ENCODE measurements around the gene ZBTB18. TPM values are rescaled to one million over a fixed set of nuclear protein-coding genes. Genes with fewer than 3 reads are reported as not detected.

The ZBTB18 gene
- polyA plus RNA-seq (2013), result 13.8 TPM

- whole genome bisulfite sequencing (ENCODE audit: insufficient coverage), result 0% methylated on average over 2 of the region's 4 CpGs
- H3K4me3 ChIP-seq (ENCODE audit: control insufficient read depth in 1 of 7, extremely low read depth in 1 of 7, insufficient read depth in 4 of 7, low read depth in 2 of 7, low read length in 6 of 7), result peak within 1 kb of the TSS in 6 of 7 experiments; percentile 79 to 94 (median 86)
Measured at GRCh38 chr1:244050835-244051444, at the start of gene ZBTB18. ZBTB18 (plus strand) TSS chr1:244051283; CDS start chr1:244051432, 149 bp downstream.

GRCh38 chr1:244002721-244003120 lies 48.4 kb upstream of the ZBTB18 start:
- ChIA-PET POLR2A (no interaction called here), CTCF (no interaction called here)

More at GRCh38 chr1:244050835-244051444, at the start of gene ZBTB18:
- H3K27me3 ChIP-seq (replicated peaks in 2 of 5; ENCODE audit: control insufficient read depth in 4 of 5, insufficient read depth in 5 of 5, low read length in 4 of 5), result no peaks in the 10 kb centered on the region
- H3K36me3 ChIP-seq (ENCODE audit: control insufficient read depth in 4 of 4, insufficient read depth in 4 of 4, low read length in 3 of 4), result peaks cover 0 to 22% (median 18%) of the 10 kb centered on the region in 4 experiments
- H3K9me3 ChIP-seq (ENCODE audit: control extremely low read depth in 1 of 5, control insufficient read depth in 4 of 5, insufficient read depth in 2 of 5, low read depth in 1 of 5, low read length in 4 of 5), result no peaks in the 10 kb centered on the region
- H3K27ac ChIP-seq (ENCODE audit: insufficient read depth in 1 of 2, low read depth in 1 of 2, low read length in 2 of 2, poor library complexity in 1 of 2, severe bottlenecking in 2 of 2), result peak within 1 kb of the TSS; percentile 64 to 71
- peaks cover 33 to 60% (median 40%) of the 10 kb centered on the region in 4 experiments for H3K4me1 ChIP-seq (ENCODE audit: control extremely low read depth in 1 of 4, control insufficient read depth in 4 of 4, insufficient read depth in 4 of 4, low read length in 3 of 4)
- DNase-seq, result peak in 1 of 3 donors; percentile 23
- POLR2A ChIA-PET, result no interaction called here
- CTCF ChIA-PET, result interaction anchor here (1.0 to 2.2 kb wide), 3 partner anchors 15 to 221 kb away, joined by 3 to 8 read pairs (median 6); no protein-coding TSS in a partner anchor

DNA sequence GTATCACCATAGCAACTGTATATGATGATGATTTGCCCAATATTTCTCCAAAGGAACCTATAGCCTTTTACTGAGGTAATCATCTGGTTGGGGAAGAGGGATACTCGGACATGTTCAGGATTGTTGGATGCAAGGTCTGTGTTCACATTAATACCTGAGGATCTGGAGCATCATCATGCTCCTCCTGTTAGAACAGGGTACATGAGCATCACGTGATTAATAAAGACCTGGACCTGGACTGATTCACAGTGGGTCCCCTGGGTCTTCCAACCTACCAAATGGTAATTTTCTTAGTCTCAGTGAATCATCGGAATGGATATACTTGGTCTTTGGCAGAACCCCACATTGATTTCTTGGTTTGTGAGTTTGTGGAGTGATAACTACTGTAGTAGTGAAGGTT lies 45.6 kb upstream of the ZBTB18 start:
- 92% methylated on average over 2 of the region's 3 CpGs for WGBS (ENCODE audit: insufficient coverage)
- no peaks in the 10 kb centered on the region for H3K27me3 ChIP-seq (replicated peaks in 2 of 5; ENCODE audit: control insufficient read depth in 4 of 5, insufficient read depth in 5 of 5, low read length in 4 of 5)
- ChIA-PET CTCF (no interaction called here), POLR2A (no interaction called here)
- no peak for DNase-seq
- H3K4me1 ChIP-seq (ENCODE audit: control extremely low read depth in 1 of 4, control insufficient read depth in 4 of 4, insufficient read depth in 4 of 4, low read length in 3 of 4), result peaks cover 11 to 28% (median 23%) of the 10 kb centered on the region in 4 experiments
- H3K4me3 ChIP-seq (ENCODE audit: control insufficient read depth in 1 of 7, extremely low read depth in 1 of 7, insufficient read depth in 4 of 7, low read depth in 2 of 7, low read length in 6 of 7), result no peak overlapping the region
- H3K36me3 ChIP-seq (ENCODE audit: control insufficient read depth in 4 of 4, insufficient read depth in 4 of 4, low read length in 3 of 4), result no peaks in the 10 kb centered on the region
- H3K27ac ChIP-seq (ENCODE audit: insufficient read depth in 1 of 2, low read depth in 1 of 2, low read length in 2 of 2, poor library complexity in 1 of 2, severe bottlenecking in 2 of 2), result no peak overlapping the region
- H3K9me3 ChIP-seq (ENCODE audit: control extremely low read depth in 1 of 5, control insufficient read depth in 4 of 5, insufficient read depth in 2 of 5, low read depth in 1 of 5, low read length in 4 of 5), result no peaks in the 10 kb centered on the region

More at GRCh38 chr1:244002721-244003120, 48.4 kb upstream of the ZBTB18 start:
- WGBS (ENCODE audit: insufficient coverage), result 0% methylated on average over 1 of the region's 3 CpGs
- H3K27me3 ChIP-seq (replicated peaks in 2 of 5; ENCODE audit: control insufficient read depth in 4 of 5, insufficient read depth in 5 of 5, low read length in 4 of 5), result no peaks in the 10 kb centered on the region
- H3K4me1 ChIP-seq (ENCODE audit: control extremely low read depth in 1 of 4, control insufficient read depth in 4 of 4, insufficient read depth in 4 of 4, low read length in 3 of 4), result peaks cover 11 to 25% (median 22%) of the 10 kb centered on the region in 4 experiments
- H3K9me3 ChIP-seq (ENCODE audit: control extremely low read depth in 1 of 5, control insufficient read depth in 4 of 5, insufficient read depth in 2 of 5, low read depth in 1 of 5, low read length in 4 of 5), result no peaks in the 10 kb centered on the region
- DNase-seq, result peak; percentile 28 to 71 (median 70)
- H3K4me3 ChIP-seq (ENCODE audit: control insufficient read depth in 1 of 7, extremely low read depth in 1 of 7, insufficient read depth in 4 of 7, low read depth in 2 of 7, low read length in 6 of 7), result peak overlapping the region in 4 of 7 experiments; percentile 23 to 39 (median 37)
- no peak overlapping the region for H3K27ac ChIP-seq (ENCODE audit: insufficient read depth in 1 of 2, low read depth in 1 of 2, low read length in 2 of 2, poor library complexity in 1 of 2, severe bottlenecking in 2 of 2)
- H3K36me3 ChIP-seq (ENCODE audit: control insufficient read depth in 4 of 4, insufficient read depth in 4 of 4, low read length in 3 of 4), result no peaks in the 10 kb centered on the region

DNA sequence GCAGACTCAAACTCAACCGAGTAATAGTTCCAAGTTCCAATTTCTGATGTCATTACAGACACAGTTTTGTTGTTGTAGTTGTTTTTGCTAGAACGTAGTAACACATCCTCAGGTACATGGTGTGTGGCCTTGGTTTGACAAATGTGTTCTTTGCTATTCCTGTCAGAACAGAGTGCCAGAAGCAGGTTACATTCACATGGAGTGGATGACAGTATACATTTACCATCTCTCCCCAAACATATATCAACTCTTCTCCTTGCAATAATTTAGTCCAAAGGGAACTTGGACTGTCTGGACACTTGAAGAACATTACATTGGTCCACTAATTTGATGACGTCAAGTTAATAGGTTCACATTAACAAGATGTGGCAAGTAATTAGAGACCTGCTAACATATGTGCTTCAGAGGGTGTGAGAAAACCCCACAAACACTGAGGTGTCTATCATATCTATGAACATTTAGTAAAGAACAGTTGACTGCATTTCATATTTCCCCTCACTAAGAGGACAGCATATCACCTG lies 44.6 kb upstream of the ZBTB18 start:
- H3K36me3 ChIP-seq (ENCODE audit: control insufficient read depth in 4 of 4, insufficient read depth in 4 of 4, low read length in 3 of 4), result no peaks in the 10 kb centered on the region
- H3K9me3 ChIP-seq (ENCODE audit: control extremely low read depth in 1 of 5, control insufficient read depth in 4 of 5, insufficient read depth in 2 of 5, low read depth in 1 of 5, low read length in 4 of 5), result no peaks in the 10 kb centered on the region
- CTCF ChIA-PET, result interaction anchor here (1.1 kb wide), 1 partner anchor 266 kb away, joined by 4 read pairs; no protein-coding TSS in a partner anchor
- H3K27ac ChIP-seq (ENCODE audit: insufficient read depth in 1 of 2, low read depth in 1 of 2, low read length in 2 of 2, poor library complexity in 1 of 2, severe bottlenecking in 2 of 2), result no peak overlapping the region
- DNase-seq, result no peak
- POLR2A ChIA-PET, result no interaction called here
- no CpG with 5 or more reads among the region's 3 CpGs for WGBS (ENCODE audit: insufficient coverage)
- peaks cover 11 to 30% (median 23%) of the 10 kb centered on the region in 4 experiments for H3K4me1 ChIP-seq (ENCODE audit: control extremely low read depth in 1 of 4, control insufficient read depth in 4 of 4, insufficient read depth in 4 of 4, low read length in 3 of 4)
- no peak overlapping the region for H3K4me3 ChIP-seq (ENCODE audit: control insufficient read depth in 1 of 7, extremely low read depth in 1 of 7, insufficient read depth in 4 of 7, low read depth in 2 of 7, low read length in 6 of 7)
- H3K27me3 ChIP-seq (replicated peaks in 2 of 5; ENCODE audit: control insufficient read depth in 4 of 5, insufficient read depth in 5 of 5, low read length in 4 of 5), result no peaks in the 10 kb centered on the region

DNA sequence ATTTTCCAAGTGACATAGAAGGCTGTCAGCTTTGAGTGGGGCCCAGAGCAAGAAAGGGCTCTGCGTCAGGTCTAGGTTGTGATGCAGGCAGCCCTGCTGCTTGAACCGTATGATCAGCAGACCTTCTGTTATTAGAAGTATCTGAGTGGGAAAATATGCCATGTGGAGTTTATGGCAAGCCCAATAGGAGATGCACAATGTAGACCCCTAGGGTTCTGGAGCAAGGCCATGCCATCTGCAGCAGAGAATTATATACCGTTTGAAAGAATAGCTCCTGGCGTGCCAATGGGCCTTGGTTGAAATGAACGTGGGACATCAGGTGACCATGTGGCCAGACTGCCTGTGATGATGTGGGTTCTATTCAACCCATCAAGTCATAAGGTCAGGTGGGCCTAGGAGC lies 44.1 kb upstream of the ZBTB18 start:
- Histone ChIP-seq H3K27me3 (replicated peaks in 2 of 5; ENCODE audit: control insufficient read depth in 4 of 5, insufficient read depth in 5 of 5, low read length in 4 of 5) (no peaks in the 10 kb centered on the region), H3K9me3 (ENCODE audit: control extremely low read depth in 1 of 5, control insufficient read depth in 4 of 5, insufficient read depth in 2 of 5, low read depth in 1 of 5, low read length in 4 of 5) (no peaks in the 10 kb centered on the region), H3K4me3 (ENCODE audit: control insufficient read depth in 1 of 7, extremely low read depth in 1 of 7, insufficient read depth in 4 of 7, low read depth in 2 of 7, low read length in 6 of 7) (no peak overlapping the region), H3K27ac (ENCODE audit: insufficient read depth in 1 of 2, low read depth in 1 of 2, low read length in 2 of 2, poor library complexity in 1 of 2, severe bottlenecking in 2 of 2) (no peak overlapping the region), H3K4me1 (ENCODE audit: control extremely low read depth in 1 of 4, control insufficient read depth in 4 of 4, insufficient read depth in 4 of 4, low read length in 3 of 4) (peaks cover 10 to 26% (median 19%) of the 10 kb centered on the region in 4 experiments), H3K36me3 (ENCODE audit: control insufficient read depth in 4 of 4, insufficient read depth in 4 of 4, low read length in 3 of 4) (no peaks in the 10 kb centered on the region)
- 94% methylated on average over 5 of the region's 5 CpGs for WGBS (ENCODE audit: insufficient coverage)
- ChIA-PET POLR2A (no interaction called here), CTCF (interaction anchor here (1.0 to 1.1 kb wide), 2 partner anchors 46 to 265 kb away, joined by 4 read pairs; no protein-coding TSS in a partner anchor)
- no peak for DNase-seq

GRCh38 chr1:244010191-244010590 lies 40.9 kb upstream of the ZBTB18 start:
- Histone ChIP-seq H3K36me3 (ENCODE audit: control insufficient read depth in 4 of 4, insufficient read depth in 4 of 4, low read length in 3 of 4) (no peaks in the 10 kb centered on the region), H3K27me3 (replicated peaks in 2 of 5; ENCODE audit: control insufficient read depth in 4 of 5, insufficient read depth in 5 of 5, low read length in 4 of 5) (no peaks in the 10 kb centered on the region), H3K4me1 (ENCODE audit: control extremely low read depth in 1 of 4, control insufficient read depth in 4 of 4, insufficient read depth in 4 of 4, low read length in 3 of 4) (peaks cover 0 to 6% (median 1%) of the 10 kb centered on the region in 4 experiments), H3K9me3 (ENCODE audit: control extremely low read depth in 1 of 5, control insufficient read depth in 4 of 5, insufficient read depth in 2 of 5, low read depth in 1 of 5, low read length in 4 of 5) (no peaks in the 10 kb centered on the region), H3K27ac (ENCODE audit: insufficient read depth in 1 of 2, low read depth in 1 of 2, low read length in 2 of 2, poor library complexity in 1 of 2, severe bottlenecking in 2 of 2) (no peak overlapping the region), H3K4me3 (ENCODE audit: control insufficient read depth in 1 of 7, extremely low read depth in 1 of 7, insufficient read depth in 4 of 7, low read depth in 2 of 7, low read length in 6 of 7) (peak overlapping the region in 1 of 7 experiments; percentile 6)
- ChIA-PET CTCF (no interaction called here), POLR2A (no interaction called here)
- peak in 1 of 3 donors; percentile 23 for DNase-seq
- WGBS (ENCODE audit: insufficient coverage), result 99% methylated on average over 6 of the region's 6 CpGs

- CTCF ChIA-PET, result no interaction called here
- Histone ChIP-seq H3K4me1 (ENCODE audit: control extremely low read depth in 1 of 4, control insufficient read depth in 4 of 4, insufficient read depth in 4 of 4, low read length in 3 of 4) (peaks cover 0 to 6% (median 1%) of the 10 kb centered on the region in 4 experiments), H3K4me3 (ENCODE audit: control insufficient read depth in 1 of 7, extremely low read depth in 1 of 7, insufficient read depth in 4 of 7, low read depth in 2 of 7, low read length in 6 of 7) (peak overlapping the region in 1 of 7 experiments; percentile 6), H3K27ac (ENCODE audit: insufficient read depth in 1 of 2, low read depth in 1 of 2, low read length in 2 of 2, poor library complexity in 1 of 2, severe bottlenecking in 2 of 2) (no peak overlapping the region), H3K9me3 (ENCODE audit: control extremely low read depth in 1 of 5, control insufficient read depth in 4 of 5, insufficient read depth in 2 of 5, low read depth in 1 of 5, low read length in 4 of 5) (no peaks in the 10 kb centered on the region), H3K36me3 (ENCODE audit: control insufficient read depth in 4 of 4, insufficient read depth in 4 of 4, low read length in 3 of 4) (no peaks in the 10 kb centered on the region), H3K27me3 (replicated peaks in 2 of 5; ENCODE audit: control insufficient read depth in 4 of 5, insufficient read depth in 5 of 5, low read length in 4 of 5) (no peaks in the 10 kb centered on the region)
- DNase-seq, result peak in 2 of 3 donors; percentile 49 to 51
- POLR2A ChIA-PET, result no interaction called here
- WGBS (ENCODE audit: insufficient coverage), result no CpG with 5 or more reads among the region's 2 CpGs
Measured at GRCh38 chr1:244010703-244011123, 40.4 kb upstream of the ZBTB18 start.

Data from common myeloid progenitor, CD34-positive (primary cell).